IMR-90 (cell line): ENCODE results near the gene OR2T6. TPM values are rescaled to one million over a fixed set of nuclear protein-coding genes. Genes with fewer than 3 reads are reported as not detected.
"Not testable (repeated sequence)": the region's sequence is repeated elsewhere in the genome, so short reads cannot be mapped to it uniquely, and the experiment has no call there.

Experiments
- ATAC-seq: fragments of 200-7000 bp; cut with Tn5 transposase; 2 replicates; pipeline ENCODE4 v1.9.1; 2020; ENCODE audit warnings: low read depth, mild to moderate bottlenecking, moderate library complexity
- BruUV-seq: library from RNA; stranded (reverse); fragments of 400-500 nt; replicated peaks from 2 replicates; lab custom pipeline; 2021; lab: Mats Ljungman, UMichigan
- CTCF ChIA-PET: fragments of 300-600 bp; formaldehyde crosslinking; extraction: SDS; loops from one replicate; lab custom pipeline; 2021; ENCODE audit warnings: antibody characterized with exemption; lab: Yijun Ruan, JAX
- POLR2A ChIA-PET: fragments of 300-600 bp; sonication (Branson Sonifier 250); formaldehyde crosslinking; loops from one replicate; lab custom pipeline; 2022; ENCODE audit warnings: antibody characterized with exemption; ENCODE audit not compliant: unreplicated experiment; lab: Charles Lee
- DNase-seq: peaks from one replicate; pipeline ENCODE4 v3.0.0; 2013
- H2AFZ ChIP-seq: replicated peaks from 2 replicates; pipeline ENCODE3; 2013; ENCODE audit warnings: low read length, mild to moderate bottlenecking; ENCODE audit not compliant: poor library complexity
- H2AK5ac ChIP-seq: 2 replicates; pipeline ENCODE4 v1.6.1; 2013; ENCODE audit warnings: low read depth, low read length, inconsistent platforms
- H2AK9ac ChIP-seq: replicated peaks from 2 replicates; pipeline ENCODE3; 2013; ENCODE audit warnings: mild to moderate bottlenecking, low read depth, low read length, moderate library complexity; ENCODE audit not compliant: poor library complexity
- H2BK120ac ChIP-seq: 2 replicates; pipeline ENCODE4 v1.6.1; 2013; ENCODE audit warnings: low read depth, low read length, inconsistent platforms
- H2BK15ac ChIP-seq: 3 replicates; pipeline ENCODE4 v1.6.1; 2013; ENCODE audit warnings: low read depth, low read length, inconsistent platforms
- H2BK20ac ChIP-seq: 2 replicates; pipeline ENCODE4 v1.6.1; 2013; ENCODE audit warnings: low read depth, mild to moderate bottlenecking, inconsistent platforms, low read length, moderate library complexity
- H2BK5ac ChIP-seq: 2 replicates; pipeline ENCODE4 v1.6.1; 2013; ENCODE audit warnings: mild to moderate bottlenecking, low read depth, low read length, inconsistent platforms; ENCODE audit not compliant: poor library complexity, severe bottlenecking
- H3K14ac ChIP-seq: replicated peaks from 2 replicates; pipeline ENCODE4 v1.6.1; 2013; ENCODE audit warnings: low read depth, low read length, inconsistent platforms
- H3K18ac ChIP-seq: 2 replicates; pipeline ENCODE4 v1.6.1; 2013; ENCODE audit warnings: low read depth, low read length, control low read depth
- H3K23ac ChIP-seq: 2 replicates; pipeline ENCODE4 v1.6.1; 2013; ENCODE audit warnings: low read depth, low read length, inconsistent platforms
- H3K27ac ChIP-seq: 2 replicates; pipeline ENCODE4 v1.5.1; 2013; ENCODE audit warnings: mild to moderate bottlenecking, control low read depth, low read length; ENCODE audit not compliant: insufficient read depth
- H3K27me3 ChIP-seq: 2 replicates; pipeline ENCODE4 v1.6.1; 2013; ENCODE audit warnings: low read length; ENCODE audit not compliant: control insufficient read depth, insufficient read depth
- H3K36me3 ChIP-seq: 2 replicates; pipeline ENCODE4 v1.6.1; 2013; ENCODE audit warnings: low read length, mixed read lengths; ENCODE audit not compliant: control insufficient read depth, insufficient read depth
- H3K4ac ChIP-seq: 2 replicates; pipeline ENCODE4 v1.6.1; 2013; ENCODE audit warnings: low read depth, low read length, inconsistent platforms
- H3K4me1 ChIP-seq: 2 replicates; pipeline ENCODE4 v1.6.1; 2013; ENCODE audit warnings: low read length, mixed read lengths; ENCODE audit not compliant: control insufficient read depth, insufficient read depth
- H3K4me2 ChIP-seq: 2 replicates; pipeline ENCODE4 v1.6.1; 2013; ENCODE audit warnings: low read depth, mild to moderate bottlenecking, control low read depth, low read length, moderate library complexity
- H3K4me3 ChIP-seq: 2 replicates; pipeline ENCODE4 v1.5.1; 2013; ENCODE audit warnings: low read depth, mild to moderate bottlenecking, control low read depth, low read length, moderate library complexity; ENCODE audit not compliant: insufficient read depth
- H3K56ac ChIP-seq: 2 replicates; pipeline ENCODE4 v1.6.1; 2013; ENCODE audit warnings: low read length, inconsistent platforms; ENCODE audit not compliant: insufficient read depth; ENCODE audit errors: extremely low read depth
- H3K79me1 ChIP-seq, 2 experiments: 2 replicates each; pipeline ENCODE4 v1.6.1; 2013; ENCODE audit warnings: low read length in 2 of 2, inconsistent platforms in 1 of 2, low read depth in 1 of 2
- H3K9ac ChIP-seq: 2 replicates; pipeline ENCODE4 v1.6.1; 2013; ENCODE audit warnings: low read depth, low read length, control low read depth
- H3K9me1 ChIP-seq: 2 replicates; pipeline ENCODE4 v1.6.1; 2013; ENCODE audit warnings: low read length, inconsistent platforms; ENCODE audit not compliant: insufficient read depth
- H3K9me3 ChIP-seq: 2 replicates; pipeline ENCODE4 v1.6.1; 2013; ENCODE audit warnings: low read length; ENCODE audit not compliant: control insufficient read depth, insufficient read depth
- H4K20me1 ChIP-seq: 2 replicates; pipeline ENCODE4 v1.6.1; 2013; ENCODE audit warnings: low read length, inconsistent platforms; ENCODE audit not compliant: insufficient read depth
- H4K5ac ChIP-seq: 2 replicates; pipeline ENCODE4 v1.6.1; 2013; ENCODE audit warnings: mild to moderate bottlenecking, low read depth, low read length, control low read depth
- H4K8ac ChIP-seq, 2 experiments: 2 replicates each; pipeline ENCODE4 v1.6.1; 2013; ENCODE audit warnings: low read depth in 2 of 2, low read length in 2 of 2, control low read depth in 1 of 2, inconsistent platforms in 1 of 2
- H4K91ac ChIP-seq: 2 replicates; pipeline ENCODE4 v1.6.1; 2013; ENCODE audit warnings: low read depth, low read length, inconsistent platforms; ENCODE audit not compliant: insufficient read depth
- WGBS, 2 experiments: methylation state at CpG; one replicate each; pipeline versions ENCODE4 v1.1.5 to v1.1.7; 2013; ENCODE audit warnings: missing lambda C conversion rate in 2 of 2; ENCODE audit not compliant: insufficient read length in 1 of 2; ENCODE audit errors: extremely low coverage in 2 of 2; 5-methylcytosine and 5-hydroxymethylcytosine counted together
- dilution Hi-C: fragments of 300-500 bp; cut with HindIII; formaldehyde crosslinking; loops from one replicate; pipeline ENCODE4 v1.14.3; 2018; ENCODE audit warnings: low sequenced_read_pairs; ENCODE audit not compliant: unreplicated experiment
- in situ Hi-C: fragments of 300-500 bp; cut with MboI; formaldehyde crosslinking; loops from 3 replicates; pipeline ENCODE4 v1.14.3; 2019; ENCODE audit warnings: low sequenced_read_pairs, inconsistent platforms, mixed read lengths
- intact Hi-C: fragments of 100-400 bp; cut with micrococcal nuclease; formaldehyde crosslinking; loops from 2 replicates; pipeline ENCODE4 v1.10.0; 2022
- polyA plus RNA-seq, 3 experiments: library from polyadenylated mRNA; depleted of rRNA; stranded (reverse); fragments of >200 nt; gene quantifications; 2 replicates each; pipeline ENCODE4 v1.2.3, GENCODE V29; 2012; ENCODE audit warnings: low replicate concordance in 1 of 3
- total RNA-seq: library from RNA; depleted of rRNA; stranded (reverse); fragments of >200 nt; gene quantifications from 2 replicates; pipeline ENCODE4 v1.2.3, GENCODE V29; 2012

The OR2T6 gene
- total and polyA plus RNA-seq, 2 of the 4 experiments (the other 2 are of a cell fraction) = not detected

DNA sequence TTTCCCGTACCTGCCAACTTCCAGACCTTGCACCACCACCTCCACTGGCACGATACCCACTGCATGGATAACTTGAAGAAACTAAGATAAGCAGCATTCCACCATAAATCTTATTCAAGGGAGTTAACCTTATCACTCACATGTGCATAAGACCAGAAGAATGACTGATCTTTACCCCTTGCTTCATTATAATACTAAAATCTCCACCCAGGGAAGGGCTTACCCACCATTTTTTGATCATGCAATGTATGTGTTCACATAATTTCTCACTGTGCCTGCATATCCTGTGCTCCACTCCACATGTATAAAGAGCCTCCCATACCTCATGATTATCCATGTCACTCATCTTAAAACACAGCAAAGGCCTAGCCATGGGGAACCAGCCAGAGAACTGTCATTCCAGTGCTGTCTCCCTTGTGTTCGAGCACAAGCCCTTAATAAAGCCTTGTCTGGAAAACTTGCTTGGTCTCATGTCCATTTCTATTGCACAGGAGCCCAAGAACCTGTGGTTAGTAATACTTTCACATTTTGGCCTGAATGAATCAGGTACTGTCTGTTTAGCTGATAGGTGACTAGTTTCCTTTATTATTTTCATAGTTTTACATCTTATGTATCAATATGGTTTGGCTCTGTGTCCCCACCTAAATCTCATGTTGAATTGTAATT is 52.1 kb downstream of the OR2T6 start:
- H3K4me1 ChIP-seq, H3K4ac ChIP-seq, H2AK5ac ChIP-seq, intact Hi-C loops, H2BK120ac ChIP-seq, H3K27ac ChIP-seq, H3K56ac ChIP-seq, H2AFZ ChIP-seq, H3K4me3 ChIP-seq, H2AK9ac ChIP-seq, H2BK15ac ChIP-seq, H3K27me3 ChIP-seq, H3K9me1 ChIP-seq, H3K23ac ChIP-seq, POLR2A ChIA-PET, BruUV-seq, dilution Hi-C loops, ATAC-seq, H3K14ac ChIP-seq, H3K4me2 ChIP-seq, H3K36me3 ChIP-seq, H3K79me1 ChIP-seq, H4K91ac ChIP-seq, DNase-seq, CTCF ChIA-PET, H3K9ac ChIP-seq, H3K9me3 ChIP-seq, H4K20me1 ChIP-seq, H2BK5ac ChIP-seq, H3K18ac ChIP-seq, H4K8ac ChIP-seq, H4K5ac ChIP-seq, H2BK20ac ChIP-seq, in situ Hi-C loops: not testable (repeated sequence)
- WGBS, 2 experiments = 25% methylated on average over 2 of the region's 3 CpGs; no CpG with 5 or more reads in 1 of the 2 experiments

DNA sequence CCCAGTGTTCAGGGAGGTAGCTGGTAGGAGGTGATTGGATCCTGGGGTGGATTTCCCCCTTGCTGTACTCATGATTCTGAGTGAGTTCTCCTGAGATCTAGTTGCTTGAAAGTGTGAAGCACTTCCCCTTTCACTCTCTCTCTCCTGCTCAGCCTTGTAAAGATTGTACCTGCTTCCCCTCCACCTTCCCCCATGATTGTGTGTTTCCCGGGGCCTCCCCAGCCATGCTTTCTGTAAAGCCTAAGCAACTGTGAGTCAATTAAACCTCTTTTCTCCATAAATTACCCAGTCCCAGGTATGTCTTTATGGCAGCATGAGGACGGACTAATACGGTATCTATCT is 52.6 kb downstream of the OR2T6 start:
- H3K27me3 ChIP-seq, H3K27ac ChIP-seq, dilution Hi-C loops, H2AK9ac ChIP-seq, H3K9me3 ChIP-seq, CTCF ChIA-PET, H4K8ac ChIP-seq, BruUV-seq, H3K4me2 ChIP-seq, POLR2A ChIA-PET, H2BK15ac ChIP-seq, H3K23ac ChIP-seq, H3K79me1 ChIP-seq, H3K36me3 ChIP-seq, H3K56ac ChIP-seq, H2BK5ac ChIP-seq, H3K4me3 ChIP-seq, H3K9me1 ChIP-seq, H3K9ac ChIP-seq, H2AK5ac ChIP-seq, H3K4ac ChIP-seq, H4K91ac ChIP-seq, in situ Hi-C loops, H4K20me1 ChIP-seq, H2AFZ ChIP-seq, H3K4me1 ChIP-seq, DNase-seq, H2BK120ac ChIP-seq, H3K18ac ChIP-seq, H4K5ac ChIP-seq, ATAC-seq, intact Hi-C loops, H3K14ac ChIP-seq, H2BK20ac ChIP-seq: not testable (repeated sequence)
- no CpG with 5 or more reads among the region's 3 CpGs for WGBS, 2 experiments
